GM21529 (cell line): ENCODE data around the gene SF3B4.
A peak's percentile ranks its signal among the peaks of the same experiment; 100 is the strongest.
"Not testable (repeated sequence)": the region's sequence is repeated elsewhere in the genome, so short reads cannot be mapped to it uniquely, and the experiment has no call there.

ENCODE experiments used
- ATAC-seq: cut with Tn5 transposase; IDR thresholded peaks from one replicate; pipeline ENCODE4 v1.9.1; 2021; ENCODE audit not compliant: unreplicated experiment

Gene SF3B4

DNA sequence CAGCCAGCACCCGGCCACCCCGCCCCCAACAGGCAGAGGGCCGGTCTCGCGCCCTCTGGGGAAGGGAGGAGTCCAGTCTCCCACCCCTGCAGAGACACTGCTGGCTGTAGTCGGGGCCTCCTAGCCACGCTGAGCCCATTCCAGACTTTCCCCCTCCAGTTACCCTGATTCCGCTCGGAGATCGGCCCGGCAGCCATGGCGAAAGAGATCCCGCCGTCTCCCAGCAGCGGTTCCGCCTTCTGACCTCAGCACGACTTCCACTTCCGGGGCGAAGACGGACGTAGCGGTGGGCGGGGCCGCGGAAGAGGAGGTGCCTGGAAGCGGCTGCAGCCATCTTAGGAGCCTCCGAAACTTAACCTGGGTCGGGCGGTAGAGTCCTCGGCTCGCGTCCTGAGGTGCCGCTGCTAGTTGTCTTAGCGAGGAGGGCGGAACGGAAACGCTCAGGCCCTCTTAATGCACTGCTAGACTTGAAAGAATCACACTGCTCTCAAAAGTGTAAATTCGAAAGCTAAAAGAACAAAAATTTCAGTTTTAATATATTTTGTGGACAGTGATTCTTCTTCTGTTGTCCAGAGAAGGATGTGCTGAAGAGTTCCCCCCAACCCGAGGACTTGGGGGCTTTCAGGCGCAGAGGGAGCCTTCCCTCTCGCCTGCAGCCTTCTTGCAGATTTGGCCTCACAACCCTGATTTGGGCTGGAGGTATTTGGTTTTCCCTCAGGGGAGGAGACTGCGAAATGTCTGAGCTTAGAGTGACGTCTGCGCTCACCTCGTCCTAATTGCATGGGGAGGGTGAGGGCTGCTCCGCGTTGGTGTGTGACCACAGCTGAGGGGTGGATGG lies at the start of gene SF3B4:
Gene SF3B4, minus strand, starts transcription at position 241 of the 838 bp plus-strand sequence. Its CDS starts 44 bp downstream, at position 197.
- peak; percentile 94 for ATAC-seq

DNA sequence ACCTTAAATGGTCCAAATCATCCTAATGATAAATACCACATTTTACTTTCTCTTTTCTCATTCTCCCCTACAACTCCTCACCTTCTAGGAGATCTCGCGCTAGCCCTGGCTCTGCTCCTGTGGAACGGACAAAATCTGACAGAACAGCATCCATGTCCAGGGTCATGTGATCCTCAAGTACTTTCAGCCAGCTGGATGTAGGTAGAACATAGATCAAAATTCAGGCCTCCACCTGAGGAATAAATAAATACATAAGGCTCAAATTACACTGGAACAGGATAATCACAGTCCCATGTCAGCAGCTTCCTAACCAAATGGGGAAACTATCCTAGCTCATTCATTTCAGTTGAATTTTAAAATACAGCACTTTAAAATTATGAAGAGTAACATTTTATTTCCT lies 49.7 kb upstream of the SF3B4 start:
- no peak for ATAC-seq

GRCh38 chr1:149972547-149972946 lies 44.9 kb upstream of the SF3B4 start:
- ATAC-seq = no peak

- ATAC-seq = no peak
Measured at GRCh38 chr1:149967646-149968045, 40.0 kb upstream of the SF3B4 start.

- ATAC-seq = no peak
Measured at GRCh38 chr1:149967041-149967440, 39.4 kb upstream of the SF3B4 start.

DNA sequence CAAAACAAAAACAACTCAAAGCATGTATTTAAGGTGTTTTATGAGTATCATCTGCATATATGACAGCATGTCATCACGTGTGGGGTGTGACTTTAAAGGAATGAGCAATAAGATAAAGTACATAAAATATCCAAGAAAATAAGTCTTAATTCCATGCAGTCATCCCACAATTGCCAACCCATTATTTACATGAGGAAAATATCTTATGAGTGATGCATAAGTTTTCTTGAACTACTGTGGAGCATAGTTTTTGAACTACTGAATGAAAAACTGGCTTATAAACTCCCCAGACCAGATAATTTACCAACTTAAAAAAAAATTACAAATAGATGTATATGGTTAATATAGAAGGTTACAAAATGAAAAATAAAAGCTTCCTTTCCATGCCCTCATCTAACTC lies 38.8 kb upstream of the SF3B4 start:
- ATAC-seq = no peak

GRCh38 chr1:149965440-149965839 lies 37.8 kb upstream of the SF3B4 start:
- ATAC-seq = no peak

DNA sequence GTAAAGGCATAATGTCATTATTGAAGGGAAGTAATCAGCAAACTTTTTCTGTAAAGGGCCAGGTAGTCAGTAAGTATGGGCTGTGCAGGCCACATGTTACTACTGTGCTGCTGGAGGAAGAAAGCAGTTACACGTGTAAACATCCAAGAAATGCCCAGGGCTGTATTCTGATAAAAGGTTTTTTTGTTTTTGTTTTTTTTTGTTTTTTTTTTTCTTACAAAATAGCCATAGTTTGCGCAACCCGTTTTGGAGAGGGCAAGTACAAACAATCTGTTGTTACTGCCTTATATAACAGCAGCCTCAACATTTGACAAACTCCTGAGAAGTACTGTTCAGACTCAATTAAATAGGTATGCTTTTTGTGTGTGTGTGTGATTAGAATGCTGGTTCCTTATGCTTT lies 35.8 kb upstream of the SF3B4 start:
- ATAC-seq = no peak

DNA sequence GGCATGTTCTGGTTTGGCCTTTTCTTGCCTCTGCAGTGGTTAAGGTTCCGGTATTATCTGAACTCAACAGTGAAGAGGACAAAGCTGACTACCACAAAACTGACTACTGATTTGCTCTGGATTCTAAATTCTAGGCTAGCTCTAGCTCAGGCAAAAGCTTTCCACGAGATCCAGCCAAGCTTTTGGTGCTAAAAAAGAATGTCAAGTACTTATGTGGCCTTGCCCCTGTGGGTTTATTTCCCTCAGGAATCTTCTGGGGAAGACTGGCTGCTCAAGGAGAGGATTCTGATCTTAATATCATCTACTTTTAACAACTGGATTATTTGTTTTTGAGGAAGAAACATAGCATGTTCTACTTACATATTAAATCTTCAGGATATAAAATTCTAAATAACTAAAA lies 35.1 kb upstream of the SF3B4 start:
- ATAC-seq = no peak

DNA sequence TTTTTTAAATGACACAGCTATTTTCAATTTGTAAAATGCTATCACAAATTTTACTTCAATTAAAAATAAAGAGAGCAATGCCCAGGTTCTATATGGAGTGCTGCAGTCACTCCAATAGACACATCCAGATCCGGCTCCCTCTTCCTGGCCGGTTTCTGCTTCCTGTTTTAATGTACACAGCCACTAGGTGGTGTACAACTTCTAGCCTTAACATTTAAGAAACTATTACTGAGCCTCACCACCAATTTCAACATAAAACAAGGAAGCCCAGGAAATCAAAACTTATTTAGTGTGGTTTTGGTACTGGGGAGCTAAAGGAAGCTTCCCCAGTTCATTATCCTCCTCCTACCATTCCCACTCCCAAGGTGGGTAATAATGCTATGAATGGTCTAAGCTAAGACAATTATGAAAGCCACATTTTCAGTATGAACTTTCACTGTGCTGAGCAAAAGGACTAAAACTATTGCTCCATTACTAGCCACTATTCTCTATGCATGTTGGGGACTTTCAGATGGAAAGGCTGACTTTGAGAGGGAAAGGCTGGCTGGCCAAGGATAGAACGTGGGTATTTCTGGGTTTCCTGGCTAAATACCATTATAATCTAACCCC lies 34.5 kb upstream of the SF3B4 start:
- ATAC-seq = peak; percentile 55

DNA sequence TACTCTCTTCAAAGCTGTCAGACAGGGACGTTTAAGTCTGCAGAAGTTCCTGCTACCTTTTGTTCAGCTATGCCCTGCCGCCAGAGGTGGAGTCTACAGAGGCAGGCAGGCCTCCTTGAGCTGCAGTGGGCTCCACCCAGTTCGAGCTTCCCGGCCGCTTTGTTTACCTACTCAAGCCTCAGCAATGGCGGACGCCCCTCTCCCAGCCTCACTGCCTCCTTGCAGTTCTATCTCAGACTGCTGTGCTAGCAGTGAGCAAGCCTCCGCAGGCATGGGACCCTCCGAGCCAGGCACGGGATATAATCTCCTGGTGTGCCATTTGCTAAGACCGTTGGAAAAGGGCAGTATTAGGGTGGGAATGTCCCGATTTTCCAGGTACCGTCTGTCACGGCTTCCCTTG lies 29.9 kb upstream of the SF3B4 start:
- not testable (repeated sequence) for ATAC-seq

DNA sequence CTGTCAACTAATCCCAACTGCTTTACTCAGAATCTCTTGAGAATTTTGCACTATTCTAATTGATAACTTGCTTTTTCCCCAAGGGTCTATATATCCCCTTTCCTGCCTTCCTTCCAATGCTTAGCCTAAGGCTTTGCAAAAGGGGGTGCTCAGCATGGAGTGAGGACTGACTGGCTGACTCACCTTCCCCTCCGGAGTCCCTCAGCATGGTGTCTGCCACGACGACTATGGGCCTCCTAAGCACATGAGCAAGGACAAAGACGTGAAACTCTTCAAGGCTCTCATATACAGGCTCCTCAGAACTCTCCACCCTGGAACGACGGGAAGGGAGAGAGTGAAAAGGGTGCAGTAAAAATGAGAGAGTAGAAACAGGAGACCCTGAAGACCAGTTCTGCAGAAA lies 22.3 kb upstream of the SF3B4 start:
- ATAC-seq = no peak

- ATAC-seq = no peak
Measured at GRCh38 chr1:149945206-149945605, 17.6 kb upstream of the SF3B4 start.

DNA sequence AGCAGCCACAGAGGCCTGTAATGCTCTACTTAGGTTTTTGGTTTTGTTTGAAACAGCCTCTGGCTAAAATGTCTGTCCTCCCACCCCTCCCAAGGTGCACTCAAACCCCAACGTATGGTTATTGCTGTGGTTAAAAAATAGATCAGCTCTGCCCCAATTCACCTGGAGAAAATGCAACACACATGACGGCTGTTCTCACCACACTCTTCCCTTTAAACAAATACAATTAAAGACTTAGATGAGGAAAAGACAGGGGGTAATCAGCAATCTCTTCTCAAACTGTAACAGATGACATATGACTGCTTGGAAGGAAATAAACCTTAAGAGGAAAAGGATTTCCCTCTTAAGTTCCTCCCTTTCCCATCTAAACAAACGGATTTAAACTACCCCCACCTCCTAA lies 15.3 kb upstream of the SF3B4 start:
- no peak for ATAC-seq

DNA sequence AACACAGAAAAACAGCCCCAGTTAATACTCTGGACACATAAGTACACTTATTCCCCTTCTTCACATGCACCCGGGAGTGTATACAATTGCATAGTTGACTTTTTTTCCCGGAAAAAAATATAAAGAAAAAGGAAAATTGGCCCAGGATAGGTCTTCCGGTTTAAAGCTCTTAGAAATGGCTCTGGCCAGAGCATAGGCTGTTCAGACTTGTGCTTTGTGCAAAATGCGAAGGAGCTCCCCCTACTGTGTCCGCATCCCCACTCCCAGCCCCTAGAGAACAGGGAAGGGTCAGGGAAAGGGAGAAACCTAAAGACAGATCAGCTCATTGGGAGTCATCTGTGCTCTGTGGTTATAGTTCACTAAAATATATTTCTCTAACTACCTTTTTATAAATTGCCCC lies 14.6 kb upstream of the SF3B4 start:
- no peak for ATAC-seq

DNA sequence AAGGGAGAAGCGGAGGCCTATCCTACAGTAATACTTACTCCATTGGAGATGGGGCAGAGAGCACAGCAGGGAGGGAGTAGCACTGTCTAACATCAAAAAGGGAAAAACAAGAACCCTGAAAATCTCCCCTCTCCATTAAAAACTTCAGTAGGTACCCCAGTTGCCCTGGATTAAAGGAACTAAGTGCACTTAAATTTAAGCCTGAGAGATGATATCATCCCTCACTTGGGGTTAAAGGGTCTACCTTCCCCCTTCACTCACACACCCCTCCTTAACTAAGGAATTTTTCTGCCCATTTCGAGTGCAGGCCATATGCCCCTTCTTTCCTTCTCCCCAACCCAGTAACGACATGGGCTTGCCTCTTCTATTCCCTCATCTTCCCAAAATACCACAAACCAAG lies 12.8 kb upstream of the SF3B4 start:
- no peak for ATAC-seq

GRCh38 chr1:149938668-149939003 lies 11.0 kb upstream of the SF3B4 start:
- ATAC-seq = not testable (repeated sequence)

- no peak for ATAC-seq
Measured at GRCh38 chr1:149937759-149938158, 10.2 kb upstream of the SF3B4 start.

- ATAC-seq = no peak
Measured at GRCh38 chr1:149936992-149937705, 9.5 kb upstream of the SF3B4 start.

- no peak for ATAC-seq
Measured at GRCh38 chr1:149936170-149936991, 8.8 kb upstream of the SF3B4 start, which contains the start of gene MTMR11. Gene MTMR11 (minus strand): TSS chr1:149936879. CDS start chr1:149936647, 232 bp downstream.

DNA sequence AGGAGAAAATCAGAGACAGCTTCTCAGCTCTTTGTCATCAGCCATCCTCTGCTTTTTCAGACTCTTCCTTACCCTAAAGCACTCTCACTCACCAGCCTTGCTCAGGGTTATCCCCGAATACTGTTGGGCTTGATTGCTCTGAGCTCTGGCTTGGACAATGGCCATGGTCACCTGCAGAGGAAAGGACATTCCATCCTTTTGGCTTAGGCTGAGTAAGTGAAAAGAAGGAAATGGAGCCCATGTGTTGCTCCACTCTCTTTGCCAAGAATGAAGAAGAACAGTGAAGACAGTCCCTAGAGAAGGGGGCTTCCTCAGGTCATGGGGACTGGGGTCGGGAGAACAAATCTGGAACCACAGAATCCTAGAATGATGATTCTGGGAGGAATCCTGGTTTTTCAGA lies 6.8 kb upstream of the SF3B4 start:
- no peak for ATAC-seq
